ENCODE data around the gene AAMDC. TPM values are rescaled to one million over a fixed set of nuclear protein-coding genes. Genes with fewer than 3 reads are reported as not detected.

Gene AAMDC
- total and polyA plus RNA-seq, 2 of the 13 experiments (the other 11 are each of a cell fraction or from before 2014, with no cell fraction given): 18.1 to 35.6 TPM

DNA sequence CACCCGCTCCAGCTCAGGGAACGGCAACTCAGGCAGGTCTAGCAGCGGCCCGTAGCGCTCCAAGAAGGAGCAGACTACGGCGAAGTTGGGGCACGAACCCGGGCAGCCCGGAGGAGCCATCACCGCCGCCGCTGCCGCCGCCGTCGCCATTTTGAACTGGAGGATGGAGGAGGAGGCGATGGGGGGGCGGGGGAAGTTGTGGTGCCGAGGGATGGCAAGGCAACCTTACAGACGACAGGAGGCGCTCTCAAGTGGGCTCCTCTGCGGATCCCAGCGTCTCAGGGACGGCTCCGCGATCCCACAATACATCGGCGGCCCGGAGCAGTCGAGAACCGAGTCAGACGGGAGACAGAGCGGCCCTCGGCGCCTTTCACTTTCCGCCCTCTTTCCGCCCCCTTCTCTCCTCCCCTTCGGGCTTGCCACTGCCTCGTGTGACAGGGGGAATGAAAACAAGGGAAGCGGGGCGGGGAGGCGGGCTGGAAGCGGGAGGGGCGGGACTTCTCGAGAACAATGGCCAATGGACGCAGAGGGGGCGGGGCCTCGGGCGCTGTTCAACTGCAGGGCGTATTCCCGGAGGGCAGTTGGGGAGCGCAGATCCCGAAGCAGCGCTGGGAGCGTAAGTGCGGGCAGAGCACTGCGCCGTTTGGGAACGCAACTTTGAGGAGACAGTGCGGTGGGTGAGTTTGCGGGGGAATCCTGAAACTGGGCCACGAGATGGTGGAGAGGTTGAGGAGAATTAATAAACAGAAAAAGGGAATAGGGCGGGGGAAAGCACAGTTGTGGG lies at the start of gene AAMDC, which contains the start of gene RSF1 (continued):
- peak; percentile 79; the same call in 1 of the 2 replicates for TF ChIP-seq NR2C2 (CRISPR knock-in tag; IDR thresholded peaks at IDR 0.05; ENCODE audit: borderline replicate concordance)
- TF ChIP-seq, protein P1, sequence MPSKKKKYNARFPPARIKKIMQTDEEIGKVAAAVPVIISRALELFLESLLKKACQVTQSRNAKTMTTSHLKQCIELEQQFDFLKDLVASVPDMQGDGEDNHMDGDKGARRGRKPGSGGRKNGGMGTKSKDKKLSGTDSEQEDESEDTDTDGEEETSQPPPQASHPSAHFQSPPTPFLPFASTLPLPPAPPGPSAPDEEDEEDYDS (CRISPR knock-in tag; IDR thresholded peaks at IDR 0.05): peak; percentile 29
- no peak for TF ChIP-seq ZNF562 (CRISPR knock-in tag; IDR thresholded peaks at IDR 0.05; ENCODE audit: borderline replicate concordance)
- no peak for TF ChIP-seq KDM3A (CRISPR knock-in tag; IDR thresholded peaks at IDR 0.05; ENCODE audit: low read depth)
- 0 out of 2 replicates have a peak, but pooled peaks have one; percentile 22 for TF ChIP-seq IRX3 (CRISPR knock-in tag; IDR thresholded peaks at IDR 0.05; ENCODE audit: borderline replicate concordance, low read depth)
- no peak; the same call in 1 of the 2 replicates for TF ChIP-seq SMAD3 (CRISPR knock-in tag; IDR thresholded peaks at IDR 0.05)
- TF ChIP-seq BCL6 (CRISPR knock-in tag; IDR thresholded peaks at IDR 0.05): 0 out of 2 replicates have a peak, but pooled peaks have one; percentile 38
- no peak for TF ChIP-seq SATB2 (CRISPR knock-in tag; IDR thresholded peaks at IDR 0.05)
- TF ChIP-seq, protein P2, sequence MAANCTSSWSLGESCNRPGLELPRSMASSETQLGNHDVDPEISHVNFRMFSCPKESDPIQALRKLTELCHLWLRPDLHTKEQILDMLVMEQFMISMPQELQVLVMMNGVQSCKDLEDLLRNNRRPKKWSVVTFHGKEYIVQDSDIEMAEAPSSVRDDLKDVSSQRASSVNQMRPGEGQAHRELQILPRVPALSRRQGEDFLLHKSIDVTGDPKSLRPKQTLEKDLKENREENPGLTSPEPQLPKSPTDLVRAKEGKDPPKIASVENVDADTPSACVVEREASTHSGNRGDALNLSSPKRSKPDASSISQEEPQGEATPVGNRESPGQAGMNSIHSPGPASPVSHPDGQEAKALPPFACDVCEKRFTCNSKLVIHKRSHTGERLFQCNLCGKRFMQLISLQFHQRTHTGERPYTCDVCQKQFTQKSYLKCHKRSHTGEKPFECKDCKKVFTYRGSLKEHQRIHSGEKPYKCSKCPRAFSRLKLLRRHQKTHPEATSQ (CRISPR knock-in tag; IDR thresholded peaks at IDR 0.05; ENCODE audit: borderline replicate concordance): no peak
- TF ChIP-seq, protein P3, sequence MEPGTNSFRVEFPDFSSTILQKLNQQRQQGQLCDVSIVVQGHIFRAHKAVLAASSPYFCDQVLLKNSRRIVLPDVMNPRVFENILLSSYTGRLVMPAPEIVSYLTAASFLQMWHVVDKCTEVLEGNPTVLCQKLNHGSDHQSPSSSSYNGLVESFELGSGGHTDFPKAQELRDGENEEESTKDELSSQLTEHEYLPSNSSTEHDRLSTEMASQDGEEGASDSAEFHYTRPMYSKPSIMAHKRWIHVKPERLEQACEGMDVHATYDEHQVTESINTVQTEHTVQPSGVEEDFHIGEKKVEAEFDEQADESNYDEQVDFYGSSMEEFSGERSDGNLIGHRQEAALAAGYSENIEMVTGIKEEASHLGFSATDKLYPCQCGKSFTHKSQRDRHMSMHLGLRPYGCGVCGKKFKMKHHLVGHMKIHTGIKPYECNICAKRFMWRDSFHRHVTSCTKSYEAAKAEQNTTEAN (CRISPR knock-in tag; conservative IDR thresholded peaks at IDR 0.05): no peak
- TF ChIP-seq FOXM1 (CRISPR knock-in tag; IDR thresholded peaks at IDR 0.05): no peak
- TF ChIP-seq MIER3 (CRISPR knock-in tag; IDR thresholded peaks at IDR 0.05; ENCODE audit: borderline replicate concordance): peak; percentile 39; the same call in 1 of the 2 replicates
- TF ChIP-seq KLF9 (CRISPR knock-in tag; IDR thresholded peaks at IDR 0.05; ENCODE audit: low read depth): no peak; the same call in 1 of the 2 replicates
- TF ChIP-seq SRF (IDR thresholded peaks at IDR 0.05; ENCODE audit: low read depth, low read length): peak; percentile 58; the same call in 1 of the 2 replicates
- peak; percentile 44; the same call in 1 of the 2 replicates for TF ChIP-seq MIER2 (CRISPR knock-in tag; IDR thresholded peaks at IDR 0.05)
- TF ChIP-seq ZNF841 (CRISPR knock-in tag; IDR thresholded peaks at IDR 0.05; ENCODE audit: borderline replicate concordance): no peak
- TF ChIP-seq HNF4G (IDR thresholded peaks at IDR 0.05; ENCODE audit: borderline replicate concordance, low read depth, low read length): no peak
- no peak for TF ChIP-seq HNF4G (CRISPR knock-in tag; IDR thresholded peaks at IDR 0.05; ENCODE audit: borderline replicate concordance, low read depth)
- no peak; the same call in 1 of the 2 replicates for TF ChIP-seq HNF4A (CRISPR knock-in tag; IDR thresholded peaks at IDR 0.05)
- TF ChIP-seq RELA (CRISPR knock-in tag; IDR thresholded peaks at IDR 0.05): no peak
- TF ChIP-seq, protein P4, sequence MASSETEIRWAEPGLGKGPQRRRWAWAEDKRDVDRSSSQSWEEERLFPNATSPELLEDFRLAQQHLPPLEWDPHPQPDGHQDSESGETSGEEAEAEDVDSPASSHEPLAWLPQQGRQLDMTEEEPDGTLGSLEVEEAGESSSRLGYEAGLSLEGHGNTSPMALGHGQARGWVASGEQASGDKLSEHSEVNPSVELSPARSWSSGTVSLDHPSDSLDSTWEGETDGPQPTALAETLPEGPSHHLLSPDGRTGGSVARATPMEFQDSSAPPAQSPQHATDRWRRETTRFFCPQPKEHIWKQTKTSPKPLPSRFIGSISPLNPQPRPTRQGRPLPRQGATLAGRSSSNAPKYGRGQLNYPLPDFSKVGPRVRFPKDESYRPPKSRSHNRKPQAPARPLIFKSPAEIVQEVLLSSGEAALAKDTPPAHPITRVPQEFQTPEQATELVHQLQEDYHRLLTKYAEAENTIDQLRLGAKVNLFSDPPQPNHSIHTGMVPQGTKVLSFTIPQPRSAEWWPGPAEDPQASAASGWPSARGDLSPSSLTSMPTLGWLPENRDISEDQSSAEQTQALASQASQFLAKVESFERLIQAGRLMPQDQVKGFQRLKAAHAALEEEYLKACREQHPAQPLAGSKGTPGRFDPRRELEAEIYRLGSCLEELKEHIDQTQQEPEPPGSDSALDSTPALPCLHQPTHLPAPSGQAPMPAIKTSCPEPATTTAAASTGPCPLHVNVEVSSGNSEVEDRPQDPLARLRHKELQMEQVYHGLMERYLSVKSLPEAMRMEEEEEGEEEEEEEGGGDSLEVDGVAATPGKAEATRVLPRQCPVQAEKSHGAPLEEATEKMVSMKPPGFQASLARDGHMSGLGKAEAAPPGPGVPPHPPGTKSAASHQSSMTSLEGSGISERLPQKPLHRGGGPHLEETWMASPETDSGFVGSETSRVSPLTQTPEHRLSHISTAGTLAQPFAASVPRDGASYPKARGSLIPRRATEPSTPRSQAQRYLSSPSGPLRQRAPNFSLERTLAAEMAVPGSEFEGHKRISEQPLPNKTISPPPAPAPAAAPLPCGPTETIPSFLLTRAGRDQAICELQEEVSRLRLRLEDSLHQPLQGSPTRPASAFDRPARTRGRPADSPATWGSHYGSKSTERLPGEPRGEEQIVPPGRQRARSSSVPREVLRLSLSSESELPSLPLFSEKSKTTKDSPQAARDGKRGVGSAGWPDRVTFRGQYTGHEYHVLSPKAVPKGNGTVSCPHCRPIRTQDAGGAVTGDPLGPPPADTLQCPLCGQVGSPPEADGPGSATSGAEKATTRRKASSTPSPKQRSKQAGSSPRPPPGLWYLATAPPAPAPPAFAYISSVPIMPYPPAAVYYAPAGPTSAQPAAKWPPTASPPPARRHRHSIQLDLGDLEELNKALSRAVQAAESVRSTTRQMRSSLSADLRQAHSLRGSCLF (CRISPR knock-in tag; IDR thresholded peaks at IDR 0.05; ENCODE audit: borderline replicate concordance): no peak
- no peak for TF ChIP-seq CBX2 (IDR thresholded peaks at IDR 0.05; ENCODE audit: low read depth, low read length)
- TF ChIP-seq CBX2 (CRISPR knock-in tag; IDR thresholded peaks at IDR 0.05; ENCODE audit: low read depth): no peak
